GM19452 (cell line): ENCODE data around the gene DYSF.
"Not testable (repeated sequence)": the region's sequence is repeated elsewhere in the genome, so short reads cannot be mapped to it uniquely, and the experiment has no call there.

Experiments used
- ATAC-seq: cut with Tn5 transposase; IDR thresholded peaks from one replicate; pipeline ENCODE4 v1.9.1; 2021; ENCODE audit not compliant: unreplicated experiment

DYSF gene

GRCh38 chr2:71453404-71454220 is at the start of gene DYSF:
Gene DYSF, plus strand, starts transcription at chr2:71453561.
- ATAC-seq = no peak

DNA sequence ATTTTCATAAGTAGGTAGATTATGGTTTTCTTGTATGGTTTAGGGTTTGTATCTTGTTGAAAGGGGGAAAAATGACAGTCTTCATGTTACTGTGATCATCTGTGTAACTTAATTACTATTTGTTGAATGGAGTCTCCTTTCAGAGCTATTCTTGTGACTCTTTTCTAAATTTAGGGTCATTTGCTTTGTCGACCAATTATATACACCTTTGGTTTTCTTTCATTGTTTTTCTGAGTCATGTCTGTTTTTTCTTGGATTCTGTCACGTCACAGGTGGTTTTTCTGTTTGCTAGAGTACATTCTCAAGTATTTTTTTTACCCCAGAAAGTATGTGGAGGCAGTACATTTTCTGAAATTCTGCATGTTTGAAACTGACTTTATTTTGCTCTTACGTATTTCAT is 43.8 kb upstream of the DYSF start:
- ATAC-seq = no peak

GRCh38 chr2:71410696-71411095 is 42.7 kb upstream of the DYSF start:
- ATAC-seq = no peak

DNA sequence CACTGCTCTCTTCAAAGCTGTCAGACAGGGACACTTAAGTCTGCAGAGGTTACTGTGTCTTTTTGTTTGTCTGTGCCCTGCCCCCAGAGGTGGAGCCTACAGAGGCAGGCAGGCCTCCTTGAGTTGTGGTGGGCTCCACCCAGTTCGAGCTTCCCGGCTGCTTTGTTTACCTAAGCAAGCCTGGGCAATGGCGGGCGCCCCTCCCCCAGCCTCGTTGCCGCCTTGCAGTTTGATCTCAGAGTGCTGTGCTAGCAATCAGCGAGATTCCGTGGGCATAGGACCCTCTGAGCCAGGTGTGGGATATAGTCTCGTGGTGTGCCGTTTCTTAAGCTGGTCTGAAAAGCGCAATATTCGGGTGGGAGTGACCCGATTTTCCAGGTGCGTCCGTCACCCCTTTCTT is 36.5 kb upstream of the DYSF start:
- ATAC-seq = not testable (repeated sequence)

- no peak for ATAC-seq
These were observed 35.8 kb upstream of the DYSF start for GRCh38 chr2:71417300-71418202.

DNA sequence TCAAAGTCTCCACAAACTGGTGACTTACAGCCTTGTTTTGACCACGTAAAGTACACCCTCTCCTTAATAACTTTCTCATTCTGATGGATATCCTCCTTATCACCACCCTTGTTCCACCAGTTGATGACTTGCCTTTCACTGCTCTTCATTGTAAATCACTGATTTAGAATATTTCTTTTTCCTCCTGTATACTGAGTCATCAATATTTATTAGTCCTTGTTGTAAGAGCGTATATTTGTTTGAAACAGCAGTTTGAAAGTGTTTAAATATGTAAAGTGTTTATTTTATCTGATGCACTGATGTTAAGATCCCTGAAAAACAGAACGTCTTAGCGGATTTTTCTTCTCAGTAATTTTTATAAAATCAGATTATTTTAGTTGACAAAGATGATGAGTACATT is 34.2 kb upstream of the DYSF start:
- ATAC-seq = no peak

- no peak for ATAC-seq
These were observed 33.4 kb upstream of the DYSF start for GRCh38 chr2:71419976-71420375.

DNA sequence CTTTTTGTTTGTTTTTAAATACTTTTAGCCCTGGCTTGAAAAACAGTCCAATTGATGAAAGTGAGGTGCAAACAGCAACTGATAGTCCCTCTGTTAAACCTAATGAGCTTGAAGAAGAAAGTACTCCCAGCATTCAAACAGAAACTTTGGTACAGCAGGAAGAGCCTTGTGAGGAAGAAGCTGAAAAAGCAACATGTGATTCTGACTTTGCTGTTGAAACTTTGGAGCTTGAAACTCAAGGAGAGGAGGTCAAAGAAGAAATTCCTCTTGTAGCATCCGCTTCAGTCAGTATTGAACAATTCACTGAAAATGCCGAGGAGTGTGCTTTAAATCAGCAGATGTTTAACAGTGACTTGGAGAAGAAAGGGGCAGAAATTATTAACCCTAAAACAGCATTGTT is 30.6 kb upstream of the DYSF start:
- no peak for ATAC-seq

GRCh38 chr2:71423817-71424420 is 29.4 kb upstream of the DYSF start:
- ATAC-seq = no peak

DNA sequence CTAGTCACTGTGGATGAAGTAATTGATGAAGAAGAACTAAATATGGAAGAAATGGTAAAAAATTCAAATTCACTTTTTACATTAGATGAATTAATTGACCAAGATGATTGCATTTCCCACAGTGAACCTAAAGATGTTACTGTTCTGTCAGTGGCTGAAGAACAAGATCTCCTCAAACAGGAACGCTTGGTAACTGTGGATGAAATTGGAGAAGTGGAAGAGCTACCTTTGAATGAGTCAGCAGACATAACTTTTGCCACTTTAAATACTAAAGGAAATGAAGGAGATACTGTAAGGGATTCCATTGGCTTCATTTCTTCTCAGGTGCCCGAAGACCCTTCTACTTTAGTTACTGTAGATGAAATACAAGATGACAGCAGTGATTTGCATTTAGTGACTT is 26.6 kb upstream of the DYSF start:
- ATAC-seq = no peak

GRCh38 chr2:71428472-71429383 is 24.6 kb upstream of the DYSF start:
- ATAC-seq = no peak

GRCh38 chr2:71445142-71445541 is 8.2 kb upstream of the DYSF start:
- ATAC-seq = not testable (repeated sequence)

- no peak for ATAC-seq
These were observed 6.9 kb upstream of the DYSF start for GRCh38 chr2:71446505-71446904.

DNA sequence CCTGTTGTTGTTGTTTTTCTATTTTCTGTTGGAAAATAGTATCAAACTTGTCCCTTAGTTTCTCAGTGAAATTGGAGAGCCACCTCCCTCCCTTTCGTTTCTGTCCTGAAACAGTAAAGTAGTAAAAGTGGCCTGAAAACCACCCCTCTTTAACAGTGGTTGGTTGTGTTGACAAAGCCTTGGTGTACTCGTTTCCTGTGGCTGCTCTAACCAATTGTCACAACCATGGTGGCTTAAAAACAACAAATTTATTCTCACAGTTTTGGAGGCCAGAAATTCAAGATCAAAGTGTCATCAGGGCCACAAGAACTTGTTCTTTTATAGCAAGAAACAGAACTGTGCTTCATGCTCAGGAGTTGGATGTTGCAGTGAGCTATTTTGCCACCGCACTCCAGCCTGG is 4.0 kb upstream of the DYSF start:
- no peak for ATAC-seq

GRCh38 chr2:71451705-71452104 is 1.7 kb upstream of the DYSF start:
- no peak for ATAC-seq

DNA sequence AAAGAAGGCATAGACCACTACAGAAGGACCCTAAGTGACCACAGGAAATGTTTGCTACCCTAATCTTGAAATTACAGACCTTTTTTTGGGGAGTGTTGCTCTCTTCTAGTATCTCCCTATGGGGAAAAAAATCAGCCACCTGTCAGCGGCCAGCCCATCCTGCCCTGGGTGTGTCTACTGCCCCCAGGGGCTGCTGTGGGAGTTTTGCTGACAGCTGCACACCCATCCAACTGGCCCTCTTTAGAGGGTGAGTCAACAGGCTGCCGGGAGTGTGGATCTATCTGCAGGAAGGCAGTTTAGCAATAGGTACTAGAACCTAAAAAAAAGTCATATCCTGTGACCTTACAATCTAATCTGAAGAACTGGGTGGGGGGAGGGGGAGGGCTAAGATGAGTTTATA is 796 bp upstream of the DYSF start:
- ATAC-seq = no peak

GRCh38 chr2:71454221-71455010 is 1.1 kb downstream of the DYSF start:
- ATAC-seq = no peak

GRCh38 chr2:71455011-71455740 is 1.8 kb downstream of the DYSF start:
- ATAC-seq = no peak
